K562 (cell line): ENCODE data around the gene MACROD2. TPM values are rescaled to one million over a fixed set of nuclear protein-coding genes. Genes with fewer than 3 reads are reported as not detected.

Experiments used
- ATAC-seq: fragments of 200-7000 bp; cut with Tn5 transposase; 3 replicates; pipeline ENCODE4 v1.9.1; 2020; ENCODE audit warnings: moderate library complexity
- BruUV-seq: library from RNA; stranded (reverse); fragments of 400-500 nt; replicated peaks from 2 replicates; lab custom pipeline; 2021; lab: Mats Ljungman, UMichigan
- CTCF ChIA-PET: fragments of 300-600 bp; formaldehyde crosslinking; extraction: SDS; loops from one replicate; lab custom pipeline; 2021; ENCODE audit warnings: low intra/inter-chr PET ratio; lab: Yijun Ruan, JAX
- POLR2A ChIA-PET: fragments of 300-600, 350-650 bp; sonication (Branson Sonifier 250); formaldehyde crosslinking; extraction: SDS; loops from one replicate; lab custom pipeline; 2021; ENCODE audit warnings: antibody characterized with exemption, inconsistent platforms; lab: Yijun Ruan, JAX
- DNase-seq, 4 experiments: peaks; one replicate each; pipeline versions ENCODE4 v3.0.0 to v3.0.0-alpha.2; 2011 to 2018; ENCODE audit warnings: low spot score in 3 of 4, mixed read lengths in 3 of 4; ENCODE audit errors: extremely low read depth in 1 of 4
- FAIRE-seq: peaks from 2 replicates; lab custom pipeline; 2011; peaks lifted over from hg19 to GRCh38; lab: Jason Lieb, UNC
- H2AFZ ChIP-seq: 2 replicates; pipeline ENCODE4 v1.6.0; 2011; ENCODE audit warnings: low read depth, low read length, control low read depth, inconsistent platforms
- H3K27ac ChIP-seq: fragments of 200-600 bp; 3 replicates; pipeline ENCODE4 v1.8.0; 2011; ENCODE audit warnings: low read depth, mild to moderate bottlenecking, control low read depth, inconsistent platforms, low read length, moderate library complexity, mixed read lengths; ENCODE audit errors: extremely low read depth
- H3K27me3 ChIP-seq, 2 experiments: fragments of 300-600 bp in 1 of 2; 2 replicates in 1 of 2; 3 replicates in 1 of 2; pipeline versions ENCODE4 v1.6.0 to v1.8.0; 2011; ENCODE audit warnings: inconsistent platforms in 2 of 2, low read length in 2 of 2, mild to moderate bottlenecking in 1 of 2, mixed read lengths in 1 of 2, moderate library complexity in 1 of 2; ENCODE audit not compliant: control insufficient read depth in 2 of 2, insufficient read depth in 2 of 2
- H3K36me3 ChIP-seq: fragments of 300-600 bp; 3 replicates; pipeline ENCODE4 v1.8.0; 2011; ENCODE audit warnings: mild to moderate bottlenecking, low read length, inconsistent platforms; ENCODE audit not compliant: control insufficient read depth, insufficient read depth
- H3K4me1 ChIP-seq, 2 experiments: fragments of 200-600 bp in 1 of 2; replicated peaks in 1 of 2; 2 replicates in 1 of 2; 3 replicates in 1 of 2; pipeline versions ENCODE4 v1.5.1 to v1.8.0; 2011; ENCODE audit warnings: inconsistent platforms in 2 of 2, low read length in 2 of 2, mild to moderate bottlenecking in 1 of 2, mixed read lengths in 1 of 2, moderate library complexity in 1 of 2; ENCODE audit not compliant: control insufficient read depth in 2 of 2, insufficient read depth in 2 of 2
- H3K4me2 ChIP-seq: 2 replicates; pipeline ENCODE4 v1.6.1; 2011; ENCODE audit warnings: low read length, control low read depth, inconsistent platforms, mixed read lengths; ENCODE audit not compliant: insufficient read depth
- H3K4me3 ChIP-seq: fragments of 200-600 bp; sonication (generic), shearing (Covaris generic); 2 replicates; pipeline ENCODE4 v1.5.1; 2016; ENCODE audit warnings: control low read depth, inconsistent platforms
- H3K79me2 ChIP-seq: fragments of 200-600 bp; 3 replicates; pipeline ENCODE4 v1.8.0; 2011; ENCODE audit warnings: low read length, inconsistent platforms; ENCODE audit not compliant: control insufficient read depth, insufficient read depth
- H3K9ac ChIP-seq, 2 experiments: 2 replicates each; pipeline versions ENCODE4 v1.6.0 to v1.6.1; 2011; ENCODE audit warnings: low read depth in 2 of 2, low read length in 2 of 2, control low read depth in 1 of 2, inconsistent platforms in 1 of 2, mild to moderate bottlenecking in 1 of 2, mixed read lengths in 1 of 2; ENCODE audit not compliant: insufficient read depth in 1 of 2
- H3K9me1 ChIP-seq: one replicate; pipeline ENCODE4 v1.6.0; 2011; ENCODE audit warnings: inconsistent platforms, mild to moderate bottlenecking, low read length, moderate library complexity; ENCODE audit not compliant: control insufficient read depth, insufficient read depth
- H3K9me3 ChIP-seq: replicated peaks from 2 replicates; pipeline ENCODE4 v1.5.1; 2011; ENCODE audit warnings: low read depth, low read length, inconsistent platforms; ENCODE audit not compliant: control insufficient read depth, insufficient read depth
- H4K20me1 ChIP-seq: replicated peaks from 2 replicates; pipeline ENCODE4 v1.6.1; 2011; ENCODE audit warnings: low read length, inconsistent platforms, mixed read lengths; ENCODE audit not compliant: control insufficient read depth, insufficient read depth
- COPS2 ChIP-seq: fragments of 450-650 bp; conservative IDR thresholded peaks from 2 replicates; pipeline ENCODE4 v1.6.1; 2016; ENCODE audit warnings: mild to moderate bottlenecking, moderate library complexity
- DNMT1 ChIP-seq: fragments of 450-650 bp; IDR thresholded peaks from 2 replicates; pipeline ENCODE4 v1.6.1; 2016; ENCODE audit warnings: antibody characterized with exemption, mild to moderate bottlenecking
- FUS ChIP-seq: fragments of 200-400 bp; formaldehyde crosslinking; optimal IDR thresholded peaks from 2 replicates; pipeline ENCODE3; 2017; ENCODE audit warnings: low read depth, low read length
- HNRNPUL1 ChIP-seq: fragments of 200-400 bp; formaldehyde crosslinking; IDR thresholded peaks from 2 replicates; pipeline ENCODE4 v1.6.1; 2017; ENCODE audit warnings: low read length
- HOXB6 ChIP-seq: fragments of 250-450 bp; sonication (Bioruptor Pico); IDR thresholded peaks from 2 replicates; pipeline ENCODE4 v1.5.1; 2022; ENCODE audit warnings: mild to moderate bottlenecking, borderline replicate concordance
- NFIX ChIP-seq: fragments of 250-450 bp; sonication (Bioruptor Pico); IDR thresholded peaks from 2 replicates; pipeline ENCODE4 v1.4.0; 2020; ENCODE audit warnings: low read depth, mild to moderate bottlenecking, moderate library complexity
- TFAM ChIP-seq: fragments of 250-450 bp; sonication (Bioruptor Pico); conservative IDR thresholded peaks from 2 replicates; pipeline ENCODE4 v1.5.0; 2021; ENCODE audit warnings: mild to moderate bottlenecking, moderate library complexity
- XRCC5 ChIP-seq: fragments of 200-400 bp; formaldehyde crosslinking; IDR thresholded peaks from 2 replicates; pipeline ENCODE4 v1.6.1; 2017; ENCODE audit warnings: low read depth, mild to moderate bottlenecking, low read length
- ZFP1 ChIP-seq: fragments of 450-650 bp; formaldehyde crosslinking; IDR thresholded peaks from 2 replicates; pipeline ENCODE4 v1.4.0; 2020; ENCODE audit warnings: mild to moderate bottlenecking, mixed read lengths
- ZMIZ1 ChIP-seq, 2 experiments: fragments of 150-350 bp in 1 of 2; IDR thresholded peaks; 2 replicates each; pipeline ENCODE4 v1.6.1; 2012 to 2016; ENCODE audit warnings: low read depth in 2 of 2, low read length in 2 of 2, mild to moderate bottlenecking in 1 of 2, moderate library complexity in 1 of 2
- WGBS: fragments of 100-300 bp; shearing (Covaris generic); methylation state at CpG from one replicate; pipeline ENCODE4 v1.1.6; 2016; ENCODE audit warnings: low coverage, mixed read lengths; ENCODE audit not compliant: insufficient coverage; ENCODE audit errors: missing lambda C conversion rate; 5-methylcytosine and 5-hydroxymethylcytosine counted together
- in situ Hi-C: fragments of 300-500 bp; cut with MboI; formaldehyde crosslinking; loops from 4 replicates; pipeline ENCODE4 v1.15.0; 2018; ENCODE audit warnings: inconsistent platforms, mixed read lengths
- intact Hi-C: fragments of 100-400 bp; cut with micrococcal nuclease; formaldehyde crosslinking; loops from 2 replicates; pipeline ENCODE4 v1.14.2; 2022
- polyA plus RNA-seq, 8 experiments: library from polyadenylated mRNA; depleted of rRNA in 4 of 8; stranded (reverse) in 5 of 8; unstranded in 3 of 8; fragments of >200 nt; fragmentation: Nextera tagmentation in 2 of 8; fragmentation: Illumina TruSeq in 1 of 8; extraction: Ambion mirVana in 2 of 8; extraction: Trizol in 1 of 8; gene quantifications; 2 replicates each; pipeline versions ENCODE4 v1.2.1 to v1.2.3, GENCODE V29; 2011 to 2014; ENCODE audit warnings: inconsistent platforms in 1 of 8, missing spikeins in 1 of 8
- total RNA-seq, 7 experiments: library from RNA; depleted of rRNA in 6 of 7; stranded (reverse); fragments of >200 nt in 6 of 7; fragmentation: Illumina TruSeq in 2 of 7; extraction: Trizol in 2 of 7; gene quantifications; 2 replicates each; pipeline versions ENCODE4 v1.2.1 to v1.2.3, GENCODE V29; 2011 to 2021; ENCODE audit warnings: low replicate concordance in 1 of 7
- TF ChIP-seq, protein P1 (sequence below): fragments of 450-650 bp; formaldehyde crosslinking; IDR thresholded peaks from 2 replicates; pipeline ENCODE4 v1.4.0; 2022; ENCODE audit warnings: missing genetic modification characterization
- TF ChIP-seq, protein P2 (sequence below): fragments of 250-450 bp; sonication (Bioruptor Pico); IDR thresholded peaks from 2 replicates; pipeline ENCODE4 v1.8.0; 2022; ENCODE audit warnings: inconsistent platforms, mild to moderate bottlenecking, moderate library complexity, borderline replicate concordance

MACROD2 gene
- total and polyA plus RNA-seq, 9 of the 15 experiments (the other 6 are each of a cell fraction or from before 2014, with no cell fraction given) = not detected

GRCh38 chr20:14817101-14817500 lies 821.8 kb downstream of the MACROD2 start:
- DNase-seq = no peak
- H4K20me1 ChIP-seq = no peaks in the 10 kb centered on the region
- H3K9me1 ChIP-seq = no peaks in the 10 kb centered on the region
- H3K79me2 ChIP-seq = no peaks in the 10 kb centered on the region
- no TSS peak for BruUV-seq
- H3K36me3 ChIP-seq = no peaks in the 10 kb centered on the region
- intact Hi-C loops = no loop called here
- ChIA-PET CTCF (no interaction called here), POLR2A (no interaction called here)
- no peak overlapping the region for H2AFZ ChIP-seq
- ATAC-seq = no peak
- H3K27me3 ChIP-seq = no peaks in the 10 kb centered on the region
- TF ChIP-seq COPS2 (no peak), ZMIZ1 (IDR thresholded peaks at IDR 0.05; ENCODE audit: low read depth in 2 of 2, low read length in 2 of 2) (no peak), HNRNPUL1 (no peak), XRCC5 (no peak), NFIX (CRISPR knock-in tag) (no peak), TFAM (CRISPR knock-in tag) (no peak), FUS (no peak), DNMT1 (no peak), ZFP1 (CRISPR knock-in tag) (no peak), HOXB6 (no peak)
- TF ChIP-seq, protein P1, sequence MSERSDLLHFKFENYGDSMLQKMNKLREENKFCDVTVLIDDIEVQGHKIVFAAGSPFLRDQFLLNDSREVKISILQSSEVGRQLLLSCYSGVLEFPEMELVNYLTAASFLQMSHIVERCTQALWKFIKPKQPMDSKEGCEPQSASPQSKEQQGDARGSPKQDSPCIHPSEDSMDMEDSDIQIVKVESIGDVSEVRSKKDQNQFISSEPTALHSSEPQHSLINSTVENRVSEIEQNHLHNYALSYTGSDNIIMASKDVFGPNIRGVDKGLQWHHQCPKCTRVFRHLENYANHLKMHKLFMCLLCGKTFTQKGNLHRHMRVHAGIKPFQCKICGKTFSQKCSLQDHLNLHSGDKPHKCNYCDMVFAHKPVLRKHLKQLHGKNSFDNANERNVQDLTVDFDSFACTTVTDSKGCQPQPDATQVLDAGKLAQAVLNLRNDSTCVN (CRISPR knock-in tag) = no peak
- TF ChIP-seq, protein P2, sequence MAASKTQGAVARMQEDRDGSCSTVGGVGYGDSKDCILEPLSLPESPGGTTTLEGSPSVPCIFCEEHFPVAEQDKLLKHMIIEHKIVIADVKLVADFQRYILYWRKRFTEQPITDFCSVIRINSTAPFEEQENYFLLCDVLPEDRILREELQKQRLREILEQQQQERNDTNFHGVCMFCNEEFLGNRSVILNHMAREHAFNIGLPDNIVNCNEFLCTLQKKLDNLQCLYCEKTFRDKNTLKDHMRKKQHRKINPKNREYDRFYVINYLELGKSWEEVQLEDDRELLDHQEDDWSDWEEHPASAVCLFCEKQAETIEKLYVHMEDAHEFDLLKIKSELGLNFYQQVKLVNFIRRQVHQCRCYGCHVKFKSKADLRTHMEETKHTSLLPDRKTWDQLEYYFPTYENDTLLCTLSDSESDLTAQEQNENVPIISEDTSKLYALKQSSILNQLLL (CRISPR knock-in tag) = no peak
- no peak overlapping the region for H3K9ac ChIP-seq
- H3K9me3 ChIP-seq = no peaks in the 10 kb centered on the region
- WGBS = 0% methylated on average over 3 of the region's 3 CpGs
- H3K4me2 ChIP-seq = no peak overlapping the region
- no peak for FAIRE-seq
- H3K27ac ChIP-seq = no peak overlapping the region
- H3K4me1 ChIP-seq = no peaks in the 10 kb centered on the region
- H3K4me3 ChIP-seq = no peak overlapping the region
- in situ Hi-C loops = no loop called here
